Hypothalamus (tissue), 51 donors: Measurements from ENCODE around the gene EGFLAM.
"Not testable (repeated sequence)": the region's sequence is repeated elsewhere in the genome, so short reads cannot be mapped to it uniquely, and the experiment has no call there.

Experiments used
- DNase-seq, 51 donors: peaks; one replicate each; lab custom pipeline; 2025; lab: John Stamatoyannopoulos, UW

The EGFLAM gene

DNA sequence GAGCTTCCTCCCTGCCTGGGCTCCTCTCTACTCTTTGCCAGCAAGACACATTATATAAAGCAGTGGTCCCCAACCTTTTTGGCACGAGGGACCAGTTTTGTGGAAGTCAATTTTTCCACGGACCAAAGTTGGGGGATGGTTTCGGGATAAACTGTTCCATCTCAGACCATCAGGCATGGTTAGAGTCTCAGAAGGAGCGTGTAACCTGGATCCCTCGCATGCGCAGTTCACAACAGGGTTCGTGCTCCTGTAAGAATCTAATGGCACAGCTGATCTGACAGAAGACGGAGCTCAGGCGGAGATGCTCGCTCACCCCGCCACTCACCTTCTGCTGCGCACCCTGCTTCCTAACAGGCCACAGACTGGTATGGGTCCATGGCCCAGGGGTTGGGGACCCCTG is 155.3 kb downstream of the EGFLAM start:
- no peak for DNase-seq

DNA sequence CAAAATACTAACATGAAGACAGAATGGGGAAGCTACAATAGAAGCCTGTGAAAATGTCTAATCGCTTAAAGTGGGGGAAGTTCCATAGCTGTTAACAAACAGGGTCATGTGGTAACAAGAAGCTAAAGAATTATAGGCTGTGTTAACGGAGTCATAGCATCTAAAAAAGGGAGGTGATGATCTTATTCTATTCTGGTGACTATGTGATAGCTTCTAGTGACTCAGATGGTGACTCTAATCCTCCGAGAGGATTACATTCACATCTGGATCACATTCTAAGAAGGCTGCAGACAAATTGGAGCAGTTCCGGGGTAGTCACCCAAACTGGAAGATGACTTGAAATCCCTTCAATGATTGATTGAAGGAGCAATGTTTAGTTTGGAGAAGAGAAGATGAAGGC is 156.0 kb downstream of the EGFLAM start:
- no peak for DNase-seq

DNA sequence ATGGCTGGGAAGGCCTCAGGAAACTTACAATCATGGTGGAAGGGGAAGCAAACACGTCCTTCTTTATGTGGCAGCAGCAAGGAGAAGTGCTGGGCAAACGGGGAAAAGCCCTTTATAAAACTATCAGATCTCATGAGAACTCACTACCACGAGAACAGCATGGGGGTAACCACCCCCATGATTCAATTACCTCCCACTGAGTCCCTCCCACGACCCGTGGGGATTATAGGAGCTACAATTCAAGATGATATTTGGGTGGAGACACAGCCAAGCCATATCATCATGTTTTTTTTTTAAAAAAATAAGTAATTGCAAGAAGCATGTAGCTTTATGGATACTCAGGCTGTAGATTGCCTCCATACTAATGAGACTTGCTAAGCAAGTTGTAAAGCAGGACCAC is 157.4 kb downstream of the EGFLAM start:
- DNase-seq: not testable (repeated sequence)

DNA sequence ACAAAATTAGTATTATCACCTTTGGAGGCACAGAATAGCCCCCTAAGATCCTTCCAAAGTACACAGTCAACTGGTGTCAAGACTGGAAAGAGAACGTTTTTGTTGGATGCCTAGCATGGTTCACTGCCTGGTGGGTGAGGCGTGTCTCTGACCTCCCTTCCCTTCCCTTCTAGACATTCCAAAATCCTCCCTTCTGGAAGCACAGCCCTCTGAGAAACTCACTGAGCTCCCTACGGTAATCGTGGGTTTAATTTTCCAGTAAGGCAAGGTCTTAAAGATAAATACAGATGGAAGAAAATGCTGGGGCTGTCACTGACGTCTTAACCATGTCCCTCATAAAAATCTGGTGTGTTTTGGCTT is 159.3 kb downstream of the EGFLAM start:
- DNase-seq: no peak

DNA sequence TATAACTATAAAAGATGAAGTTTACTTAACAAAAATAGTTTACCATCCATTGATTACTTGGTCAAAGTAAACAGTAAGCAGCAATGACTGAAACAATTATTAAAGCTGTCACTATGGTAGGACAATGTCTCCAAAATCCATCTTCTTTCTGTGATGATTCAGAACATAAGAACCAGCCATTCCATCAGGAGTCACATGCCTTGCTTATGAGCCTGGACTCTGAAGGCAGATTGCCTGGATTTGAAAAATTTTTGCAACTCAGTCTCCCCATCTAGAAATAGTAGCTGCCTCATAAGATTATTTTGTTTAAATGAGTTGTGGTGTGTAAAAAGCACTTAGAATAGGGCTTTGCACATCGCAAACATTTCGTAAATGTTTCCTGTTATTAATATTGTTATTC is 161.9 kb downstream of the EGFLAM start:
- no peak for DNase-seq

DNA sequence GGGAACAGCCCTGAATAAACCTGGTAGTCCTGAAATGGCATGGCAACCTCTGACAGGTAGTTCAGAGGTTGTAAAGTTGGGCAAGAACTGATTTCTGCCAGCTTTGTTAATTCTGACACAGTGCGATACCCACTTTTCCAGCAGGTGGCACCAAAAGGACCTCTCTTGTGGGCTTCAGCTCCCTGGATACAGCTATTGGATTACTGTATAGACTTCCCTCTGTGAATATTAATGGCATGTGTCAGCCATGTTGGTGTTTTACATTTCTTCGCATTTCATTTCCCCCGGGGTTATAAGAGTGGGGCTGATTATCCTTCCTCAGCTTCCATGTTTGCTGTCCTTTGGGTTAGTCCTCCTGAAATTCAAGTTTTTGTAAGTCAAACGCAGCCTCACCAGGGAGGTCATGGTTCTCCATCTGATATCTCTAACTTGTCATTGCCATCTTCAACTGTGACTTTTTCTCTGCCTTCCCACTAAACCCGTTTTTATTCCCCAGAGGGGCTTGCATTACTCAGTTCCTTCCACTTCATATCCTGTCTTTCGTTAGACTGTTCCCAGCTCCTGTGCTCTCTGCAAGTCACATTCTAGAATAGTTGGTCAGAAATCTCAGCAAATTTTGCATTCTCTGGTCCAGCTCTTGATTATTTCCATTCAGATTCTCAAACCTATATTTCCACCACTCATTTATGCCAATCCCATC is 162.5 kb downstream of the EGFLAM start:
- DNase-seq: peak in 20 of 51 donors; percentile 2 to 51 (median 19)

DNA sequence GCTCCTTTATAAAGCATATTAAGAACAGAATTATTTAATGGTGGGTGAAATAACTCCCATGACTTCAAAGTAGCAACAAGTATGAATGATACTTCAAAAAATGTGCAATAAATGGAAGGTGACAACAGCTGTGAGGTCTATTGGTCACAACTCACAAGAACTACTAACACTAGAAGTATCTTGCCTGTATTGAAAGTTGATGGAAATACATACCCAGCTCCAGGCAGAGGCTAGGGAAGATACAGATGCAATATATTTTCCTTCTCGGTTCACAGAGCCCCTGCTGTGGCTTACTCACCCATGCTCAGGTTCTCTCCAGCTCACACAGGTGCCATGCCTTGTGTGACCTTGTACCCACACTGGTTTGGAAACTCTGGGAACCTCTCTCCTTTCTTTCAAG is 164.3 kb downstream of the EGFLAM start:
- no peak for DNase-seq

DNA sequence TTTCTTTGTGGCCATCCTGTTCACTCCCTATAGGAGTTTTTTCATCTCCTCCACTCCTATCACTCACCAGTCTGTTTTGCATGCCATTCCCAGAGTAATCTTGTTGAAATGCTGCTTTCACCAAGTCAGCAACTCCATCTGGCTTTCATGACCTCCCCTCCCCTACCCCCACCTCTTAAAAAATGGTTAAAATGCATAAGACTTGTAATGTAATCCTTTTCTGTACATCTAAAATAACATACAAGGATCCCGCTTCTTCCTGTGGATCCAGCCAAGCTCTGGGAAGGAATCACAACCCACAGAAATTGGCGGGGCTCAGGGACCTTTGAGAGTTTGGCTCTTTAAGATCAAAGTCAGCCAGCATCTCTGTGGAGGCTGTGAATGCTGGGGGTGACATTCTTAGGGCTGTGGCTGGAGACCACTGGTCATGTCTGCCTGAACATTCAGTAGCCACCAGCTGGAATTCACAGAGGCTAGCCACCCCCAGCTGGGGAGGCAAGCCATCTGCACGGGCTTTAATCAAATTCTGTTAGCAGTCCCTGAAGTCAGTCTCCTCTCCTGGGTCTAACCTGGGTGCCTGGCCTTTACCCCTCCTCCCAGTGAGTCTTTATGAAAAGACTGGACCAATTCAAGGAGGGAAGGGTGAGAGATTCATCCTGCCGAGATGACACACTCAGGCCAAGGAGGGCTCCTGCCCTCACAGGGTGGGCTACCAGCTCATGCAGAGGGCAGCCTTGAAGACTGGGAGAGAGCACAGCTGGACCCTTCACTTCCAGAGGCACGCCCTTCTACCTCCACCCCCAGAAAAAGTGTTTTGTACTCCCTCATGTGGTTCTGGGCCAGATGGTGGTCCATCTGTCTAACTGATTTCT is 165.2 kb downstream of the EGFLAM start:
- no peak for DNase-seq

DNA sequence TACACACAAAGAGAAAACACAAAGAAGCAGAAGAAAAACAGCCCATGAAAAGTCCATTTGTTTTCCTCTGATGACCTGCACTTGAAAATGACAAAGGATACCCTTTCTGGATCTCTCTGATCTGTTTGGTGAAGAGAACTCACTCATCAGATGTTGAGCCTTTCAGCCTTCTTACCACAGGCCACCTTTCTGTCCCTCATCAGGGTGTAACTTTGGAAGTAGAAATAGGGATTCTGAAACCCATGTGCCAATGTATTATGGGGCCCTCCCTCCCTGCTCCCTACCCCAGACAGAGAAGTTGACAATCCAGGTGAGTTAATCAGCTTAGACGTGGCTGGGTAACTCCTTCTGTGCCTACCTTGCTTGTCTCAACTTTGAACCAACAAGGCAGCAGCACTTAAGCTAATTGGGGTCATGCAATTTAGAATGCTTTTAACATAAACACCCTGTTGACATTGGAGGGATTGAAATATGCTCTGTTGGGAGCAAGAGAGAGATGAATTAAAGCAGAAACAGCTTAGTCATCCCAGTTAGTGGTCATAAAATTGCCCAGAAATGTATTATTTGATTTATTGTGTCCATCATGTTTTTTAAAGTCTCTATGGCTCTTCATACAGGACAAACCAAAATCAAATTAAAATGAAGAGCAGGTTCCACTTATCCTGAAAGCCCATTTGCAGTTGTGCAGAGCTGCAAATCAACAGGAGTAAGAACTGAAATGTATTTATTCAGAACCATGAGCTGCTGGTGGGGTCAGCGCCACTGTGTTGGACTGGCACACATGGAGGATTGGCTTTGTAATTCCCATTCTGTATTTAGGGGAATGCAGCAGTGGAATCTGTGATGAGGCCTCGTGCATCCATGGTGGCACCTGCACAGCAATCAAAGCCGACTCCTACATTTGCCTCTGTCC is 166.0 kb downstream of the EGFLAM start:
- DNase-seq: no peak

DNA sequence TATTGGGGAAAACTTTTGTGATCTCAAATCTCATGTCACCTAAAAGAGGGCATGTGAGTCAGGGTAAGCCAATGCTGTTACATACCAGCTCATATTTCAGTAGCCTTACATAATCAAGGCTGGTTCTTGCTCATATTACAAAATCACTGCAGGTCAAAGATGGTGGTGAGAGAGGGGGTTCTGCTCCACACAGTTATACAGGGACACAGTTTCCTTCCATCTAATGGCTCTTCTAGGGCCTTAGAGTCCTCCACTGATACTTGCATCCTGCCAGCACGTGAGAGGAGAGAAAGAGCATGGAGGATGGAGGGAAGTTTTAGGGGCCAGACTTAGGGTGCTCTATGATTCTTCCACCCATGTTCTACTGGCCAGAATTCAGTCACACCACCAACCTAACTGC is 168.1 kb downstream of the EGFLAM start:
- DNase-seq: no peak

DNA sequence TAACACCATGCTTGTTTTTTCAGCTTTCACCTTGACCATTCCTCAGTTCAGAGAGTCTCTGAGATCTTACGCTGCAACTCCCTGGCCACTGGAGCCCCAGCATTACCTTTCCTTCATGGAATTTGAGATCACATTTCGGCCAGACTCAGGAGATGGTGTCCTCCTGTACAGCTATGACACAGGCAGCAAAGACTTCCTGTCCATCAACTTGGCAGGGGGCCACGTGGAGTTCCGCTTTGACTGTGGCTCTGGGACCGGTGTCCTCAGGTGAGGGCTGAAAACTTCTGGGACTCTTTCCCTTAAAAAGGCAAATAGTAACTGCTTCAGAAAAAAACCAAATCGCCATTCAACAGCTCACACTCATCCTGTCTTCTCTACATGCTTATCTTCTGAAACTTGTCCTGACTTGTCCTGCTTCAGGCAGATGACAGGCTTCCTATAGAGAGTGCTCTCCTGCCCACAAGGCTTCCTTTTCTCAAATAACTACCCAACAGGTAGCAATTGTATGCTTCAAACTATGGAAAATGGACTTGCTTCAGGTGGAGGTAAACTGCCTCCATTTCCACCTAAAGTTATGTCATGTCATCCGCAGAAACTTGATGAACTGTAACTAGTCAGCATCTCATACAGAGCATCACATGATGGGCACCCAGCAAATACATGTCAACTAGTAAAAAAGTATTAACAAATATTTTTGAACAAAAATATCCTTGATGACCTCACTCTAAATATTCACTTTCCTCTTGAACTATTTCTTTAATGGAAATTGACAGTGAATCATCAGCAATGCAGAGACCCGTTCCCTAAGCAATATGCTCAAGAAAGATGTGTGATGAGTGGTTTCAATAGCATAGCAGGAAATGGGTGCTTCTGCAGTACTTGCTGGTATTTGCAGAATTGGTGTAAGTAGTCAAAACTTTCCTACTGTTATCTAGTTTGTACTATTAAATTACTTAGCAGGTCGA is 168.9 kb downstream of the EGFLAM start:
- DNase-seq: no peak

DNA sequence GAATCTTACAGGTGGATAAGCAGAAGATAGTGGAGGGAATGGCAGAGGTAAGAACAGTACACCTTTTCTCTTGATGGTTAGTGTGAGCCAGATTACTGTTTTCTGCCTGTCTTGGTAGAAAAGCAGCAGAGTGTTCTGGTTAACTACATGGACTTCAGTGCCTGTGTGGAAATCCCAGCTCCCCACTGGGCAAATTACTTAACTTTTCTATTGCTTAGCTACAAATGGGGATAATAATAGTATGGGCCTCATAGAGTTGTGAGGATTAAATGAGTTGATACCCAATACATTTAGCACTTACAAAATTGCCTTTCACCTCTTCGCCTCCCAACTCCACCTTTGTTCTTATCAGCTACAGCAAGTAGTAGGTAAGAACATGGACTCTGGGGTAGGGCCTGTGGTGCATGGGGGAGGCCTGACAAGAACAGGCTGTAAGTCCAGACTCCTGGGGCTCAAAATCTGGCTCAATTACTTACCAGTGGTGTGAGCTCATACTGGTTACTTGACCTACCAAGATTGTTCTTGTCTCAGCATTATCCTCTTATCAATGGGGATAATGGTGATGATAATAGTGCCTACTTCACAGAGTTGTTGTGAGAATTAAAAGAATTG is 173.0 kb downstream of the EGFLAM start:
- no peak for DNase-seq

DNA sequence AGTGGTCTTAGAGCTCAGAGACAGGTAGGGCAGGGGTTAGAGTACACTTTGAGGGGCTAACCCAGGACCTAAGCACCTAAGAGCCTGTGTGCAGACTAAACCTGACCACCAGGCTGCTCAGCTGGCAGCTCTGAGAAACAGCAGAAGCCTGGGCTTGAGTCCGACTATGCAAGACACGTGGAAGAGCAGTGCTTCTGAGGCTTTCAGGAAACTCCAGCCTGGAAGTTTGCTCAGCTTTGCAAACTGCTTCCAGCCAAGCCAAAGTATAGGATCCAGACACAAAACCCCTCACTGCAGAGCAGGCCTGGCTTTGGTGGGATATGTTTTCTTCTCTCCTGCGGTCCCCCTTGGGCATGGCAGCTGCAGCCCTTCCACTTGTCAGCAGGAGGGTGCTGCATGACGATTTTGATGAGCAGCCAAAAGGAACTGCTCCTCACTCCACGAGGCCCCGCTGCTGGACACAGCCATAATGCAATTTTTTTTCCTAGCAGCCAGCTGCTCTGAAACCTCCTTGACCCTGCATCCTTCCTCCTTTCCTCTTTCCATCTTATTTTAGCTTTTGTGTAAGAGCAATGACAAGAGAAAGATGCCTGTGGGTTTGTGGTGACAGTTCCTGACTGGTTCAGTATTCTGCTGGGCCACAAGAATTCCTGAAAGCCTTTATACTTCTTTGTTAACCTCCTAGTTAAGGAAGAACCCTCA is 175.0 kb downstream of the EGFLAM start:
- peak in 1 of 51 donors; percentile 5 for DNase-seq

DNA sequence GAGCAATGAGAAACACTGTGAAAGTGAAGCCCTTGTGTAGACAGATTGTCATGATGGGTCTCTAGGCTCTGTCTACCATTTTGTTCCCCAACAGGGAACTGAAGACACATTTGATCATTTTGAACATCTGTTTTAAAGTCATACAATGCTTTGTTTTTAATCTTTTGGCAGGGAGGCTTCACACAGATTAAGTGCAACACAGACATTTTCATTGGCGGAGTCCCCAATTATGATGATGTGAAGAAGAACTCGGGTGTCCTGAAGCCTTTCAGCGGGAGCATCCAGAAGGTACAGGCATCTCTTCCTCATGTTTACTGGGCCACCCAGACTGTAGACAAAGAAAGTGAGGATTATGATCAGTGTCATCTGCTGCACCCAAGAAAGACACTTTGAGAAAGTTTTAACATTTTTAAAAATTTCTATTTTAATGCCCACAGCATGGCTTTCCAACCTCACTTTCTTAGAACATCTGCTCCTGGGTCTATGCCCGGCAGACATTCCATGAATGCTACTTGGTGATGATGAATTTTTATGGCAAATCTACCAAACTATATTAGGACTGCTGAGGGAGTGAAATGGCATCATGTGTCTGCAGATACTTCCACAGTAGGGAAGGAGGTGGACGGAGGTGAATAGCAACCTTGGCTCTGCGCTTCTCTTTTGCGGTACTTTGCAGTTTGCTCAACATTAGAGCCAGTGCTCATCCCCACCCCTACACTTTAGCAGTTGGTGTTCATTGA is 176.8 kb downstream of the EGFLAM start:
- DNase-seq: no peak

DNA sequence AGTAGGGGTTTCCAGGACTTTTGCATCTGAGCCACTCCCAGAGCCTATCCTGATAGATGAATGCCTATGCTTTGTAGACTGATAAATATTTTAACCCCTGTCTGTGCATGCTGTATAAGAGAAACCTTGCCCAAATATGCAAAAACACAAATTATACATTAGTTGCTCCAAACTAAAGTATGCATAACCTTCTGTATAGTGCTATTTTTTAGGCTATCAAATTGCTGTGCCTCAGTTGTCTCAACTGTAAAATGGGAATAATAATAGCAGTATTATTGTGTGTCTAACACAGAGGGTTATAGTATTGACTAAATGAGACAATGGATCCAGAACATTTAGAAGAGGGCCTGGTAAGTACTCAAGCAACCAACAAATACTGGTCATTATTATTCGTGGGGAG is 180.4 kb downstream of the EGFLAM start:
- DNase-seq: no peak

DNA sequence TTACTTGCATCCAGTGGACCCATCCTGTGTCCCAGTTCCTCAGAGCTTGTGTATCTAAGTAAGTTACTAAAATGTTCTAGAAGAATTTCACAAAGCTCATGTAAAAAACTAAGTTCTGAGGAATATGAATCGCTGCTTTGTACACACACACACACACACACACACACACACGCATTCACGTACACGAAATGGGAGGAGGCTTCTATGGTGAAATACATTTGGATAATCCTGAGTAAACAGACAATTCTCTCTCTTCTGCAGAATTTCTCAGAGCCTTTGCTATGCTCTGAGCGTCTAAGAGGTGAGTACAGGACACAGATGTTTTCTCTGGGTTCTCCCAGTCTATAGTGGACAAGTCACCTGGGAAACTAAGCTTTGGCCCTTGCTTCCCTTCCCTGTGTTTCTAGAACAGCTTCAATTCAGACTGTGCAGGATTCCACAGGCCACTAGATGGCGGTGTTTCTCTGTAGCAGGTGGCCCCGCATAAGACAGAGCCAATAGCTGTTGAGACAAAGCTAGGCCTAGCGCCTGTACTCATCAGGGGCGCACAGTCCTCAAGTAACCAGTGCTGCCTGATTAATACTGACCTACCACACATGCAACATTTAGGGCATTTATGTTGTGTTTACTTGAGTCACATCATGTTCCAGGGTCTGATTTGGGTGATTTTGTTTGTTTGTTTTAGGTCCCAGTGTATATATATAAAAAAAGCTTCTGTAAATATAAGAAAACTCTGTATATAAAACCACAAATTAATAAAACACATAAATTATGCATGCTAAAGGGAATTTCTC is 183.3 kb downstream of the EGFLAM start:
- DNase-seq: peak in 50 of 51 donors; percentile 11 to 96 (median 74)

DNA sequence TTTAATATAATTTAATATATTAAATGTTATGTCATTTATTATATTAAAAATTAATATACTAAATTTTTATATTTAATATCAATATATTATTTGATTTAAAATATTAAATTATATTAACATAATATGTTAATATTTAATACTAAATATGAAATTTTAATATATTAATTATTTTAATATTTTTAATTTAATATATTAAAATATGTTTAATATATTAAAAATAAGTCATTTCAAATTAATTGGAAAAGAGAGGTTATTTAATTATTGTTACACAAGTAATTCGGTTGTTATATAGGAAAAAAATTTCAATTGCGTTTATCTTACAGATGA is 183.9 kb downstream of the EGFLAM start:
- DNase-seq: no peak
